ENCODE results near the gene USP22.
"Not testable (repeated sequence)": the region's sequence is repeated elsewhere in the genome, so short reads cannot be mapped to it uniquely, and the experiment has no call there.

The USP22 gene

DNA sequence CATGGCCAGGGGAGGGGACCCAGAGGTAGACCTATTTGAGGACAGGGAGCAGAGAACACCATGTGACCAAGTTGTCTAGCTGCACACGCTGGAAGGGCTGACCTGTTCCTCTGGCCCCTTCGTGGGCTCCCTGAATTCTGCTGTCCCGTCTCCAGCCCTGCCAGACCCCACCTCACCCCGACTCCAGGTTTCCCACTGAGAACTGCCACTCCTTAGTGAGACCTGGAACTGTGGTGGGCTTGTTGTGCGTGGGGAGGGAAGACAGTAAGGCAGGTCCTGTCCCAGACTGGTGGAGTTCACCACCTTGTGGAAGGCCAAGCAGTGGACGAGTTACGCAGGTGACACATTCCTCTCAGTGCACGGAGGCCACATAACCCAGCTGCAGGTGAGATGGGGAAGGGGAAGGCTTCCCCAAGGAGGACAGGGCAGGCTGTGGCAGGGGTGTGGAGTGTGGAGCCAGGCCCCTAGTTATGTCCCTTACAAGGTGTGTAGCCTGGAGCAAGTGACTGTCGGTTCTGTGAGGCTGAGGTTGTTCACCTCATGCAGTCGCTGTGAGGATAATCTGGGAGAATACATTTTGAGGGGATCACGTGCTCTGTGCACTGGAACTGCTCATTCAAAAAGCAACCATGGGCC, 54.7 kb downstream of the USP22 start:
- DNase-seq (ENCODE audit: low spot score), result no peak

- DNase-seq (ENCODE audit: low spot score), result no peak
Measured at GRCh38 chr17:20987511-20987910, 55.3 kb downstream of the USP22 start.

DNA sequence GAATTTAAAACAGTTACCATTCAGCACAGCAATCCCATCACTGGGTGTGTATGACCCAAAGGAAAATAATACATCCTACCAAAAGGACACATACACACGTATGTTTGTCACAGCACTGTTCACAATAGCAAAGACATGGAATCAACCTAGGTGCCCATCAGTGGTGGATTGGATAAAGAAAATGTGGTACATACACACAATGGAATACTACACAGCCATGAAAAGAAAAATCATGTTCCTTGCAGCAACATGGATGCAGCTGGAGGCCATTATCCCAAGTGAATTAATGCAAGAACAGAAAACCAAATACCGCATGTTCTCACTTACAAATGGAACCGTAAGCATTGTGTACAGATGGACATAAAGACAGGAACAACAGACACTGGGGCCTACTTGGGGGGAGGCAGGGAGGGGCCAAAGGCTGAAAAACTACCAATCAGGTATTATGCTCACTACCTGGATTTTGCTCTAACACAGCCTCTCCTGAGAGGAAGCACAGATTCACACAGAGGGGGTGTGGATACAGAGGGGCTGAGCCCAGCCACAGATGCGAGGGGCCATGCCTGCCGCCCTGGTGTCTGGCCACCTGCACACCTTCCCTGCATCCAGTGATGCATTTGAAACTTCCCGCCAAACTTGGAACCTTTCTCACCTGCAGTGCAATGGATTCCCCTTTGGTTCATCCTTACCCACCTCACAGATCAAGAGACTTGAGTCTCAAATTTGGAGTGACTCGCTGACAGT, 55.9 kb downstream of the USP22 start:
- no peak for DNase-seq (ENCODE audit: low spot score)

DNA sequence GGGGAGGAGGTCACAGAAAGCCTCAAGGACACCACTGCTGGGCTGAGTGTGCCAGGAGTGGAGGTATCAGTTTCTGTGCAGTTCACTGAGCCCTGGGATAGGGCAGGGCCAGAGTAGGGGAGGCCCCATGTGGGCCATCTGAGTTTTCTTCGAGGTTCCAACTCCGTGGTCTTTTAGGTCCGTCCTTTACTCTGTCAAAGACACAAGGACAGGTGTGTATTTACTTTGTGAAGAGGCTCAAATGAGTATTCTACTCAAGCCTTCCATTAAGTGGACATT, 59.5 kb downstream of the USP22 start:
- DNase-seq (ENCODE audit: low spot score), result no peak

DNA sequence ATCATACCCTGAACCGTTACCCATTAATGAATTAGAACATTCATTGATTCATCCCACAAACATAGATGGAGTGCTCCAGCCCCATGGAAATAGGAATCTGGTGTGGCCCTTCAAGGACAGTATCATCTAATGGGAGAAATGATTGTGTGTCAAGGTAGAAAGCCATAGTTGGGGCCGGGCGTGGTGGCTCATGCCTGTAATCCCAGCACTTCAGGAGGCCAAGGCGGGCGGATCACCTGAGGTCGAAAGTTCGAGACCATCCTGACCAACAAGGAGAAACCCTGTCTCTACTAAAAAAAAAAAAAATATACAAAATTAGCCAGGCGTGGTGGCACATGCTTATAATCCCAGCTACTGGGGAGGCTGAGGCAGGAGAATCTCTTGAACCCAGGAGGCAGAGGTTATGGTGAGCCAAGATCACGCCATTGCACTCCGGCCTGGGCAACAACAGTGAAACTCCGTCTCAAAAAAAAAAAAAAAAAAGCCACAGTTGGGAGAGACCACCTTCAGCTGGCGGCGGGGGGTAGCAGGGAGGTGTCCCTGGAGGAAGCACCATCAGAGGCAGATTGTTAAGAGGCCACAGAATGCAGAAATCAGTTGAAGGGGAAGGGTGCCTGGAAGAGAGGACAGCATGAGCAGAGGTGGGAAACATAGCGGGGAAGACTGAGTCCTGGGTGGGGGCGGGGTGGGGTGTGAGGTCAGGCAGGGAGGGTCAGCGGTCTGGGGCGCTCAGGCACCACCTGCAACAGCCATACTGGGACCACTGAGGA, 60.0 kb downstream of the USP22 start:
- no peak for DNase-seq (ENCODE audit: low spot score)

- DNase-seq (ENCODE audit: low spot score), result no peak
Measured at GRCh38 chr17:20981046-20981920, 61.5 kb downstream of the USP22 start.

DNA sequence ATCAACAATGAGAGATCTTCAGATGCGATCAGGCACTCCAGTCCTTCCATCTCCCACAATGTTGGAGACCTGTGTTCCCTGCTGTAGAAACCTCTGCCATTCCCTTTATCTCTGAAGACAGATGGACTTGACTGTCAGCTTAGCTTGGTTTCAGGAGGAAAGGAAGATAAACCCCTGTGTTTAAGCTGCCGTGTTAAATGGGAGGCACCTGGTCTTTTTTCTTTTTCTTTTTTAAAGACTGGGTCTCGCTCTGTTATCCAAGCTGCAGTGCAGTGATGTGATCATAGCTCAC, 63.1 kb downstream of the USP22 start:
- no peak for DNase-seq (ENCODE audit: low spot score)

DNA sequence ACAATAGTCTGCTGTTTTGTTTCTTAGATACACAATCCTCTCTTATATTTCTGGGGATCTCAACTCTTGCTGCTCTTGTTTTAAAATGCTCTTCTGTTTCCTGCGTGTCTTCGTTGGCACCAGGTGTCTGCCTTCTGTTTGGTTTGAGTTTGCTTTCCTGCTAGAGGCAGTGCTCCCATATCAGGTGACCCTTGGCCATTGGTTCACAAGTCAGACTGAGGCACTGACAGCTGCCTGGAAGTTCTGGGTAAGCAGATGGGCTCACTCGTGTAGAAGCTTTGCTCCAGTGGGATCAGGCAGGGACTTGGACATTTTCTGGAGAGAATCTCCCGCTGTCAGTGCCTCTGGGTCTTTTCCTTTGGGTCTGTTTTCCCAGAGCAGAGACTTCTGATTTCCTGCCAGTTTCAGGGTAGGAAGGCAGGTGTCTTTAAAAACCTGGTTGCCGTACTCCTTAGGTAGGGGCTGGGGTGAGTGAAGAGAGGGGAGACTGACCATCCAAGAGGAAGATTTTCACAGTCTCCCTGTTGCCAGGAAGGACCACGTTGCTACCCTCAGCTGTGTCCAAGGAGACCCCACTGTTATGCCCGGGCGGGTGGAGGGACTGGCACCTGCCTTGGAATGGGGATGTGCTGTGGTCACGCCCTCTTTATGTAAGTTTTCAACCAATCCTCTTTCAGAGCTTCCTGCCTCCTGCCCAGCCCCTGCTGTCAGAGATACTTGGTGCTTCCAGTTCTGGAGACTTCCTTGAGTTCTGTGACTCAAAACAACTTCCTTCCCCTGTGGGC, 63.6 kb downstream of the USP22 start:
- DNase-seq (ENCODE audit: low spot score), result not testable (repeated sequence)

GRCh38 chr17:20977609-20978253, 65.1 kb downstream of the USP22 start:
- DNase-seq (ENCODE audit: low spot score), result not testable (repeated sequence)

- no peak for DNase-seq (ENCODE audit: low spot score)
Measured at GRCh38 chr17:20975566-20975965, 67.2 kb downstream of the USP22 start.

- no peak for DNase-seq (ENCODE audit: low spot score)
Measured at GRCh38 chr17:20970329-20970728, 72.5 kb downstream of the USP22 start.

DNA sequence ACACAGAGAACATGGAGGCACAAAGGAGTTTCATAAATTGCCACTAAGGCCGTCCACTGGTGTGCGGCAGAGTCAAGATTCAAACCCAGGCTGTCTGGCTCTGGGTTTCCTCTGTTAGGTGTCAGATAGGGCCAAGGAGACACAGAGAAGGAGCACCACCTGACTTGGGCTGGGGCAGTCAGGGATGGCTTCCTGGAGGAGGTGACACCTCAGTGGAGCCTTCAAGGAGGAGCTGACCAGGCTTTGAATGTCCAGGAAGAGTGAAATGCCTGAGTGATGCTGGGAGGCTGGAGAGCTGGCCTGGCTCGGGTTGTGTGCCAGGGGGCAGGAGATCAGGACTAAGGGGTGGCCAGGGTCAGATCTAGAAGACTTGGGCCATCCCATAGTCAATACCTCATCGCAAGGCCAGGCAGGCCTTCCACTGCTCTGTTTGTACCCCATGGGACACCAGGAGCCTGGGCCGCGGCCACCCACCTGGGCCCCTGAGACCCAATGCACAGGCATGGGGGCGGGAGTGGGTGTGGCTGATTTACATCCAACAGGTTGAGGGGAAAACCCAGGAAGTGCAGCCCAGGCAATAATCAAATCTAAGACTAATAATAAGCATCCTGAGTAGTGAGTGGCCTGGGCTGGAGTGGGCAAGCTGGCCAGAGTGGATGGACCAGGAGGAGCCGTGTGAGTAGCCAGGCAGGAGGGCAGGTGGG, 73.7 kb downstream of the USP22 start:
- DNase-seq (ENCODE audit: low spot score), result no peak

DNA sequence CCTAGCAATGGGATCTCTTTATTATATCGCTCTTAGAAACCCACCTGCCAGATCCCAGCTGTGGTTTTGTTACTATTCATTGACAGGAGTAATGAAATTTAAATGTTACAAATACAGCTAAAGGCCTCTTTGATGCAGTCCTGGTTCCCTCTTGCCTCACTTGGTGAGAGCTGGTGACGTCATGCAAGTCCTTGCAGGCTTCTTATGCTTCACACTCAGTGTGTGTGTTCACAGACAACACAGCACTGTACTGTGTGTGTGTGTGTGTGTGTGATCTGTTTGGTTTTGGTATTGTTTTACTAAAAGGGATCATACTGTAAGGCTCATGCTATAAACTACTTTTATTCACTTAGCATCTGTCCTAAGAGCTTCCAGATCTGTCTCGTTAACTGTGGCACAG, 75.0 kb downstream of the USP22 start:
- DNase-seq (ENCODE audit: low spot score), result no peak

- DNase-seq (ENCODE audit: low spot score), result no peak
Measured at GRCh38 chr17:20966870-20967269, 75.9 kb downstream of the USP22 start.

- no peak for DNase-seq (ENCODE audit: low spot score)
Measured at GRCh38 chr17:20965492-20965891, 77.3 kb downstream of the USP22 start.

DNA sequence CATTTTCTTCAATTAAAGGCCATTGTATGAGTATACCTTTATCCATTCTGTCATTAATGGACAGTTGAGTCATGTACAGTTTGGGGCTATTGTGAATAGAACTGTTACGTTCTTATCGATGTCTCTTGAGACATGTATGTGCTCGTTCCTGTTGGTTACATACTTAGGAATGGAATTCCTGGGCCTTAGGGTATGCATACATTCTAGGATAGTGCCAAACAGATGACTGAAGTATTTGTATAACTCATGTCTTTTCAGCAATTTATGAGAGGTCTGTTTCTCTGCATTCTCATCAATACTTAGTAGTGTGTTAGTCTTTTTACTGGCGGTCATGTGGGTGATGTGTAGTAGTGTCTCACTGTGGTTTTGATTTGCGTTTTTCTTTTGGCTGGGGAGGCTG, 81.2 kb downstream of the USP22 start:
- no peak for DNase-seq (ENCODE audit: low spot score)

DNA sequence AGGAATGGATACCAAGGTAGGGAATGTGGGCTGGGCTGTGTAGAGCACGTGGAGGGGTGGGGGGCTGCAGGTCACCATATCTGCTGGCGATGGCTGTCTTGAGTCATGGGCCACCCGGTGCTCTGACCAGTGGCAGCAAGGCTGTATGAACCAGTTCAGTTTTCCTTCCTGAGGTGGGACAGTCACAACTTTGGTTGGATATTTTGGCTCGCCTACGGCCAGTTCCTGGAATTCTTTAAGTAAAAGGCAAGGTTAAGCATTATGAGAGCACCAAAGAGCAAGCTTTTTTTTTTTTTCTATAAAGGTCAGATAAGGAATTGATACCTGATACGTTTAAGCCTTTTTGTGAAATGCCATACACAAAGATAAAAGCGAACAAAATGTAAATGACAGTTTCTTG, 81.9 kb downstream of the USP22 start:
- DNase-seq (ENCODE audit: low spot score), result no peak

- no peak for DNase-seq (ENCODE audit: low spot score)
Measured at GRCh38 chr17:20955427-20956323, 87.1 kb downstream of the USP22 start.

- DNase-seq (ENCODE audit: low spot score), result no peak
Measured at GRCh38 chr17:20954794-20955193, 88.0 kb downstream of the USP22 start.

DNA sequence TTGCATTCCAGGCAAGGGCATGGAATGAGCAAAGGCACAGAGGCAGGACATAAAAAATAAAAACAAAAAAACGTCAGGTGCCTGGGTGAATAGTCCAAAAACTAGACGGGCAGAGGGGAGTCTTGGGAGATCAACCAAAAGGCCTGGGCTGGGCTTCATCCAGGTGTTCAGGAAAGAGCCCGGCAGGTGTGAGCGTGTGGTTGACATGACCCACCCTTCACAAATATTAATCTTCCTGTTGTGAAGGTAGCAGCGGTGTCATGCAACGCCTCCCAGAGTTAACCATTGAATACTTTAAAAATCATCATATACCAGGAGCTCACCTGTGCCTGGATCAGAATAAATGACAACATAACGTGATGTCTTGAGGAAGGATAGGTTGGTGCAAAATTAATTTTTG, 90.6 kb downstream of the USP22 start:
- no peak for DNase-seq (ENCODE audit: low spot score)
